22Rv1 (cell line): ENCODE measurements around the gene TCHP.
"Not testable (repeated sequence)": the region's sequence is repeated elsewhere in the genome, so short reads cannot be mapped to it uniquely, and the experiment has no call there.

Source experiments
- CTCF ChIP-seq: fragments of 450-650 bp; IDR thresholded peaks from 2 replicates; pipeline ENCODE4 v1.5.1; 2017; ENCODE audit warnings: mild to moderate bottlenecking
- ZFX ChIP-seq: fragments of 450-650 bp; IDR thresholded peaks from 2 replicates; pipeline ENCODE4 v1.6.1; 2017; ENCODE audit warnings: antibody characterized with exemption, borderline replicate concordance

- TF ChIP-seq CTCF, ZFX: not testable (repeated sequence)
Measured at GRCh38 chr12:109929326-109929725, 29.3 kb downstream of the TCHP start.
